ENCODE data around the gene STAG2. TPM values are rescaled to one million over a fixed set of nuclear protein-coding genes. Genes with fewer than 3 reads are reported as not detected.

STAG2 gene
- total RNA-seq, 1 donor from 2014 or later: 58.0 TPM

- DNase-seq (ENCODE audit: low spot score): no peak
Measured at GRCh38 chrX:123975180-123975579, 13.7 kb downstream of the STAG2 start.

GRCh38 chrX:123976706-123977316 is 15.3 kb downstream of the STAG2 start:
- no peak for DNase-seq (ENCODE audit: low spot score)

- no peak for DNase-seq (ENCODE audit: low spot score)
Measured at GRCh38 chrX:123983240-123983639, 21.7 kb downstream of the STAG2 start.

GRCh38 chrX:123986377-123986776 is 24.9 kb downstream of the STAG2 start:
- DNase-seq (ENCODE audit: low spot score): no peak

GRCh38 chrX:123988423-123989111 is 27.1 kb downstream of the STAG2 start:
- DNase-seq (ENCODE audit: low spot score): no peak

- no peak for DNase-seq (ENCODE audit: low spot score)
Measured at GRCh38 chrX:123989235-123989634, 27.7 kb downstream of the STAG2 start.

- no peak for DNase-seq (ENCODE audit: low spot score)
Measured at GRCh38 chrX:123990169-123990568, 28.7 kb downstream of the STAG2 start.

- no peak for DNase-seq (ENCODE audit: low spot score)
Measured at GRCh38 chrX:123990602-123991001, 29.1 kb downstream of the STAG2 start.

- DNase-seq (ENCODE audit: low spot score): no peak
Measured at GRCh38 chrX:123993326-123993725, 31.8 kb downstream of the STAG2 start.

- no peak for DNase-seq (ENCODE audit: low spot score)
Measured at GRCh38 chrX:123993904-123994635, 32.6 kb downstream of the STAG2 start.

- DNase-seq (ENCODE audit: low spot score): no peak
Measured at GRCh38 chrX:123994730-123995129, 33.2 kb downstream of the STAG2 start.

- DNase-seq (ENCODE audit: low spot score): no peak
Measured at GRCh38 chrX:124001581-124001980, 40.1 kb downstream of the STAG2 start.

- no peak for DNase-seq (ENCODE audit: low spot score)
Measured at GRCh38 chrX:124005228-124005627, 43.7 kb downstream of the STAG2 start.

GRCh38 chrX:124010157-124010556 is 48.7 kb downstream of the STAG2 start:
- DNase-seq (ENCODE audit: low spot score): no peak

- no peak for DNase-seq (ENCODE audit: low spot score)
Measured at GRCh38 chrX:124010566-124010965, 49.1 kb downstream of the STAG2 start.

- no peak for DNase-seq (ENCODE audit: low spot score)
Measured at GRCh38 chrX:124015721-124016120, 54.2 kb downstream of the STAG2 start.

GRCh38 chrX:124016825-124017224 is 55.3 kb downstream of the STAG2 start:
- no peak for DNase-seq (ENCODE audit: low spot score)

- DNase-seq (ENCODE audit: low spot score): no peak
Measured at GRCh38 chrX:124018023-124018422, 56.5 kb downstream of the STAG2 start.

GRCh38 chrX:124023838-124024238 is 62.3 kb downstream of the STAG2 start:
- no peak for DNase-seq (ENCODE audit: low spot score)

GRCh38 chrX:124026529-124026928 is 65.0 kb downstream of the STAG2 start:
- DNase-seq (ENCODE audit: low spot score): no peak

GRCh38 chrX:124028182-124028581 is 66.7 kb downstream of the STAG2 start:
- no peak for DNase-seq (ENCODE audit: low spot score)

GRCh38 chrX:124030520-124030919 is 69.0 kb downstream of the STAG2 start:
- DNase-seq (ENCODE audit: low spot score): no peak

GRCh38 chrX:124033821-124034220 is 72.3 kb downstream of the STAG2 start:
- no peak for DNase-seq (ENCODE audit: low spot score)

All from mucosa of gallbladder (tissue), 1 donor.